Loucy (cell line): ENCODE measurements around the gene ADARB1.

ENCODE experiments used
- CTCF ChIP-seq: fragments of 200-600 bp; sonication (generic); conservative IDR thresholded peaks from 2 replicates; pipeline ENCODE4 v1.5.1; 2014; ENCODE audit warnings: mild to moderate bottlenecking, antibody characterized with exemption, low read length
- EZH2phosphoT487 ChIP-seq: fragments of 200-600 bp; IDR thresholded peaks from 2 replicates; pipeline ENCODE4 v1.6.1; 2018; ENCODE audit warnings: antibody characterized with exemption, mild to moderate bottlenecking, moderate library complexity, borderline replicate concordance

- TF ChIP-seq CTCF (no peak), EZH2phosphoT487 (no peak)
Measured at GRCh38 chr21:45263534-45263933, 189.2 kb downstream of the ADARB1 start.
